ENCODE results near the gene AGBL1.

AGBL1 gene

GRCh38 chr15:86333819-86334218, 254.1 kb downstream of the AGBL1 start:
- Histone ChIP-seq H3K4me2 (ENCODE audit: insufficient read depth, low read length, poor library complexity, severe bottlenecking) (no peak overlapping the region), H4K91ac (ENCODE audit: low read depth, low read length, poor library complexity) (no peak overlapping the region), H3K14ac (ENCODE audit: low read length) (no peak overlapping the region), H3K36me3 (replicated peaks in 1 of 2; ENCODE audit: control insufficient read depth in 2 of 2, insufficient read depth in 2 of 2, low read length in 2 of 2) (no peaks in the 10 kb centered on the region), H3K18ac (ENCODE audit: low read length) (no peak overlapping the region), H2BK120ac (ENCODE audit: low read depth, low read length) (no peak overlapping the region), H2AFZ (ENCODE audit: low read length) (no peak overlapping the region), H3K9me3 (replicated peaks in 1 of 2; ENCODE audit: control insufficient read depth in 2 of 2, insufficient read depth in 1 of 2, low read depth in 1 of 2, low read length in 2 of 2) (peaks cover 0 to 11% of the 10 kb centered on the region in 2 donors), H2BK15ac (ENCODE audit: low read length) (no peak overlapping the region), H3K4me3 (ENCODE audit: low read length in 2 of 2) (no peak overlapping the region), H3K27me3 (ENCODE audit: control insufficient read depth in 3 of 3, insufficient read depth in 3 of 3, low read depth in 1 of 3, low read length in 3 of 3) (no peaks in the 10 kb centered on the region), H2AK5ac (ENCODE audit: low read depth, low read length) (no peak overlapping the region), H3K79me1 (ENCODE audit: low read depth, low read length) (no peaks in the 10 kb centered on the region), H3K4ac (ENCODE audit: low read length) (no peak overlapping the region), H3K23ac (ENCODE audit: low read depth, low read length, poor library complexity) (no peak overlapping the region), H2BK5ac (ENCODE audit: low read length) (no peak overlapping the region), H2BK12ac (ENCODE audit: low read length) (no peak overlapping the region), H4K8ac (ENCODE audit: low read depth, low read length) (no peak overlapping the region), H3K27ac (replicated peaks; ENCODE audit: low read length) (no peak overlapping the region), H3K4me1 (ENCODE audit: control insufficient read depth in 2 of 2, insufficient read depth in 1 of 2, low read depth in 1 of 2, low read length in 2 of 2) (no peaks in the 10 kb centered on the region), H3K9ac (ENCODE audit: low read depth, low read length, poor library complexity) (no peak overlapping the region)
- no peak for DNase-seq (ENCODE audit: low spot score)

- no peak overlapping the region for H3K14ac ChIP-seq (ENCODE audit: low read length)
- H2BK120ac ChIP-seq (ENCODE audit: low read depth, low read length) = no peak overlapping the region
- no peak overlapping the region for H2BK15ac ChIP-seq (ENCODE audit: low read length)
- H3K23ac ChIP-seq (ENCODE audit: low read depth, low read length, poor library complexity) = no peak overlapping the region
- H3K4me3 ChIP-seq (ENCODE audit: low read length in 2 of 2) = no peak overlapping the region
- no peak overlapping the region for H3K18ac ChIP-seq (ENCODE audit: low read length)
- no peak overlapping the region for H2AFZ ChIP-seq (ENCODE audit: low read length)
- H2AK5ac ChIP-seq (ENCODE audit: low read depth, low read length) = no peak overlapping the region
- H3K27me3 ChIP-seq (ENCODE audit: control insufficient read depth in 3 of 3, insufficient read depth in 3 of 3, low read depth in 1 of 3, low read length in 3 of 3) = no peaks in the 10 kb centered on the region
- WGBS, 2 donors (ENCODE audit: extremely low coverage in 2 of 2, insufficient read length in 2 of 2, insufficient replicate concordance in 1 of 2) = no CpG with 5 or more reads among the region's 6 CpGs
- no peak overlapping the region for H3K9ac ChIP-seq (ENCODE audit: low read depth, low read length, poor library complexity)
- no peak overlapping the region for H3K27ac ChIP-seq (replicated peaks; ENCODE audit: low read length)
- H3K9me3 ChIP-seq (replicated peaks in 1 of 2; ENCODE audit: control insufficient read depth in 2 of 2, insufficient read depth in 1 of 2, low read depth in 1 of 2, low read length in 2 of 2) = no peaks in the 10 kb centered on the region
- H3K4me2 ChIP-seq (ENCODE audit: insufficient read depth, low read length, poor library complexity, severe bottlenecking) = no peak overlapping the region
- H3K4me1 ChIP-seq (ENCODE audit: control insufficient read depth in 2 of 2, insufficient read depth in 1 of 2, low read depth in 1 of 2, low read length in 2 of 2) = no peaks in the 10 kb centered on the region
- no peak overlapping the region for H4K8ac ChIP-seq (ENCODE audit: low read depth, low read length)
- no peaks in the 10 kb centered on the region for H3K36me3 ChIP-seq (replicated peaks in 1 of 2; ENCODE audit: control insufficient read depth in 2 of 2, insufficient read depth in 2 of 2, low read length in 2 of 2)
- no peak overlapping the region for H2BK12ac ChIP-seq (ENCODE audit: low read length)
- no peak overlapping the region for H3K4ac ChIP-seq (ENCODE audit: low read length)
- H2BK5ac ChIP-seq (ENCODE audit: low read length) = no peak overlapping the region
- no peak for DNase-seq (ENCODE audit: low spot score)
- H4K91ac ChIP-seq (ENCODE audit: low read depth, low read length, poor library complexity) = no peak overlapping the region
- H3K79me1 ChIP-seq (ENCODE audit: low read depth, low read length) = no peaks in the 10 kb centered on the region
Measured at GRCh38 chr15:86336051-86336788, 256.5 kb downstream of the AGBL1 start.

GRCh38 chr15:86337071-86337470, 257.4 kb downstream of the AGBL1 start:
- Histone ChIP-seq H2AFZ (ENCODE audit: low read length) (no peak overlapping the region), H4K91ac (ENCODE audit: low read depth, low read length, poor library complexity) (no peak overlapping the region), H3K4ac (ENCODE audit: low read length) (no peak overlapping the region), H3K9me3 (replicated peaks in 1 of 2; ENCODE audit: control insufficient read depth in 2 of 2, insufficient read depth in 1 of 2, low read depth in 1 of 2, low read length in 2 of 2) (no peaks in the 10 kb centered on the region), H3K4me3 (ENCODE audit: low read length in 2 of 2) (no peak overlapping the region), H2BK15ac (ENCODE audit: low read length) (no peak overlapping the region), H3K4me1 (ENCODE audit: control insufficient read depth in 2 of 2, insufficient read depth in 1 of 2, low read depth in 1 of 2, low read length in 2 of 2) (no peaks in the 10 kb centered on the region), H4K8ac (ENCODE audit: low read depth, low read length) (no peak overlapping the region), H2BK5ac (ENCODE audit: low read length) (no peak overlapping the region), H2BK12ac (ENCODE audit: low read length) (no peak overlapping the region), H3K23ac (ENCODE audit: low read depth, low read length, poor library complexity) (no peak overlapping the region), H3K36me3 (replicated peaks in 1 of 2; ENCODE audit: control insufficient read depth in 2 of 2, insufficient read depth in 2 of 2, low read length in 2 of 2) (no peaks in the 10 kb centered on the region), H2BK120ac (ENCODE audit: low read depth, low read length) (no peak overlapping the region), H3K4me2 (ENCODE audit: insufficient read depth, low read length, poor library complexity, severe bottlenecking) (no peak overlapping the region), H3K18ac (ENCODE audit: low read length) (no peak overlapping the region), H2AK5ac (ENCODE audit: low read depth, low read length) (no peak overlapping the region), H3K27ac (replicated peaks; ENCODE audit: low read length) (no peak overlapping the region), H3K14ac (ENCODE audit: low read length) (no peak overlapping the region), H3K27me3 (ENCODE audit: control insufficient read depth in 3 of 3, insufficient read depth in 3 of 3, low read depth in 1 of 3, low read length in 3 of 3) (no peaks in the 10 kb centered on the region), H3K9ac (ENCODE audit: low read depth, low read length, poor library complexity) (no peak overlapping the region), H3K79me1 (ENCODE audit: low read depth, low read length) (no peaks in the 10 kb centered on the region)
- no peak for DNase-seq (ENCODE audit: low spot score)
- no CpG with 5 or more reads among the region's 2 CpGs for WGBS, 2 donors (ENCODE audit: extremely low coverage in 2 of 2, insufficient read length in 2 of 2, insufficient replicate concordance in 1 of 2)

GRCh38 chr15:86347245-86347644, 267.6 kb downstream of the AGBL1 start:
- no peak overlapping the region for H3K27ac ChIP-seq (replicated peaks; ENCODE audit: low read length)
- no peak overlapping the region for H3K18ac ChIP-seq (ENCODE audit: low read length)
- H3K4me3 ChIP-seq (ENCODE audit: low read length in 2 of 2) = no peak overlapping the region
- H3K27me3 ChIP-seq (ENCODE audit: control insufficient read depth in 3 of 3, insufficient read depth in 3 of 3, low read depth in 1 of 3, low read length in 3 of 3) = no peaks in the 10 kb centered on the region
- H4K91ac ChIP-seq (ENCODE audit: low read depth, low read length, poor library complexity) = no peak overlapping the region
- no CpG with 5 or more reads among the region's 2 CpGs for WGBS, 2 donors (ENCODE audit: extremely low coverage in 2 of 2, insufficient read length in 2 of 2, insufficient replicate concordance in 1 of 2)
- H3K9ac ChIP-seq (ENCODE audit: low read depth, low read length, poor library complexity) = no peak overlapping the region
- H2AFZ ChIP-seq (ENCODE audit: low read length) = no peak overlapping the region
- H2AK5ac ChIP-seq (ENCODE audit: low read depth, low read length) = no peak overlapping the region
- H3K23ac ChIP-seq (ENCODE audit: low read depth, low read length, poor library complexity) = no peak overlapping the region
- no peak for DNase-seq (ENCODE audit: low spot score)
- no peaks in the 10 kb centered on the region for H3K79me1 ChIP-seq (ENCODE audit: low read depth, low read length)
- H2BK15ac ChIP-seq (ENCODE audit: low read length) = no peak overlapping the region
- no peak overlapping the region for H2BK120ac ChIP-seq (ENCODE audit: low read depth, low read length)
- no peak overlapping the region for H2BK12ac ChIP-seq (ENCODE audit: low read length)
- H3K14ac ChIP-seq (ENCODE audit: low read length) = no peak overlapping the region
- no peaks in the 10 kb centered on the region for H3K9me3 ChIP-seq (replicated peaks in 1 of 2; ENCODE audit: control insufficient read depth in 2 of 2, insufficient read depth in 1 of 2, low read depth in 1 of 2, low read length in 2 of 2)
- no peak overlapping the region for H3K4me2 ChIP-seq (ENCODE audit: insufficient read depth, low read length, poor library complexity, severe bottlenecking)
- H2BK5ac ChIP-seq (ENCODE audit: low read length) = no peak overlapping the region
- H3K4ac ChIP-seq (ENCODE audit: low read length) = no peak overlapping the region
- no peak overlapping the region for H4K8ac ChIP-seq (ENCODE audit: low read depth, low read length)
- no peaks in the 10 kb centered on the region for H3K4me1 ChIP-seq (ENCODE audit: control insufficient read depth in 2 of 2, insufficient read depth in 1 of 2, low read depth in 1 of 2, low read length in 2 of 2)
- H3K36me3 ChIP-seq (replicated peaks in 1 of 2; ENCODE audit: control insufficient read depth in 2 of 2, insufficient read depth in 2 of 2, low read length in 2 of 2) = no peaks in the 10 kb centered on the region
